ENCODE results near the gene MRPS6.
A peak's percentile ranks its signal among the peaks of the same experiment; 100 is the strongest.

The MRPS6 gene

GRCh38 chr21:34037009-34037795, 36.2 kb upstream of the MRPS6 start:
- H3K27ac ChIP-seq (ENCODE audit: poor library complexity, severe bottlenecking), result no peak overlapping the region
- ATAC-seq (ENCODE audit: low read depth) (peak; percentile 79; the same call in 2 of the 3 replicates), DNase-seq (ENCODE audit: low spot score) (no peak)
- no peak overlapping the region for H3K4me3 ChIP-seq (ENCODE audit: severe bottlenecking)
- TF ChIP-seq CTCF (IDR thresholded peaks at IDR 0.05; ENCODE audit: poor library complexity, severe bottlenecking), result no peak
- no peaks in the 10 kb centered on the region for H3K9me3 ChIP-seq (ENCODE audit: severe bottlenecking)
- H3K27me3 ChIP-seq (ENCODE audit: insufficient read depth, poor library complexity, severe bottlenecking), result no peaks in the 10 kb centered on the region
- H3K36me3 ChIP-seq (ENCODE audit: low read depth), result no peaks in the 10 kb centered on the region
- H3K4me1 ChIP-seq (ENCODE audit: insufficient read depth, poor library complexity, severe bottlenecking), result peaks cover 8% of the 10 kb centered on the region

- Histone ChIP-seq H3K9me3 (ENCODE audit: severe bottlenecking) (no peaks in the 10 kb centered on the region), H3K4me1 (ENCODE audit: insufficient read depth, poor library complexity, severe bottlenecking) (peaks cover 8% of the 10 kb centered on the region), H3K27ac (ENCODE audit: poor library complexity, severe bottlenecking) (no peak overlapping the region), H3K36me3 (ENCODE audit: low read depth) (no peaks in the 10 kb centered on the region), H3K4me3 (ENCODE audit: severe bottlenecking) (no peak overlapping the region), H3K27me3 (ENCODE audit: insufficient read depth, poor library complexity, severe bottlenecking) (no peaks in the 10 kb centered on the region)
- no peak for ATAC-seq (ENCODE audit: low read depth)
- no peak for DNase-seq (ENCODE audit: low spot score)
- no peak for TF ChIP-seq CTCF (IDR thresholded peaks at IDR 0.05; ENCODE audit: poor library complexity, severe bottlenecking)
Observed at GRCh38 chr21:34039678-34040382, 33.5 kb upstream of the MRPS6 start.

GRCh38 chr21:34042735-34043134, 30.6 kb upstream of the MRPS6 start:
- Histone ChIP-seq H3K4me3 (ENCODE audit: severe bottlenecking) (no peak overlapping the region), H3K4me1 (ENCODE audit: insufficient read depth, poor library complexity, severe bottlenecking) (peaks cover under 1% of the 10 kb centered on the region), H3K9me3 (ENCODE audit: severe bottlenecking) (no peaks in the 10 kb centered on the region), H3K27me3 (ENCODE audit: insufficient read depth, poor library complexity, severe bottlenecking) (no peaks in the 10 kb centered on the region), H3K27ac (ENCODE audit: poor library complexity, severe bottlenecking) (no peak overlapping the region), H3K36me3 (ENCODE audit: low read depth) (no peaks in the 10 kb centered on the region)
- TF ChIP-seq CTCF (IDR thresholded peaks at IDR 0.05; ENCODE audit: poor library complexity, severe bottlenecking), result no peak
- no peak for ATAC-seq (ENCODE audit: low read depth)
- DNase-seq (ENCODE audit: low spot score), result no peak

- Histone ChIP-seq H3K27ac (ENCODE audit: poor library complexity, severe bottlenecking) (no peak overlapping the region), H3K9me3 (ENCODE audit: severe bottlenecking) (no peaks in the 10 kb centered on the region), H3K4me3 (ENCODE audit: severe bottlenecking) (no peak overlapping the region), H3K27me3 (ENCODE audit: insufficient read depth, poor library complexity, severe bottlenecking) (no peaks in the 10 kb centered on the region), H3K36me3 (ENCODE audit: low read depth) (no peaks in the 10 kb centered on the region), H3K4me1 (ENCODE audit: insufficient read depth, poor library complexity, severe bottlenecking) (no peaks in the 10 kb centered on the region)
- TF ChIP-seq CTCF (IDR thresholded peaks at IDR 0.05; ENCODE audit: poor library complexity, severe bottlenecking), result no peak
- ATAC-seq (ENCODE audit: low read depth), result peak; percentile 38; the same call in 1 of the 3 replicates
- DNase-seq (ENCODE audit: low spot score), result no peak
Observed at GRCh38 chr21:34043333-34043732, 30.0 kb upstream of the MRPS6 start.

Data from RWPE2 (cell line).